ENCODE results near the gene SARDH. TPM values are rescaled to one million over a fixed set of nuclear protein-coding genes. Genes with fewer than 3 reads are reported as not detected.

The SARDH gene
- total RNA-seq, 4 donors from 2014 or later, result 0.10 to 0.29 TPM; not detected in 2

- intact Hi-C loops (cut with DNase I; ENCODE audit: low total_unique reads), result no loop called here
- 92% methylated on average over 12 to 14 of the region's 14 CpGs for WGBS, 2 donors
- H3K4me3 ChIP-seq (ENCODE audit: low read depth, poor library complexity, severe bottlenecking), result no peak overlapping the region
- DNase-seq (ENCODE audit: low spot score in 2 of 2), result no peak
- no peak for TF ChIP-seq CTCF (IDR thresholded peaks at IDR 0.05)
- no peak for TF ChIP-seq POLR2A (IDR thresholded peaks at IDR 0.05)
Observed at GRCh38 chr9:133674091-133674490, 64.1 kb downstream of the SARDH start.

GRCh38 chr9:133673258-133673655 lies 64.9 kb downstream of the SARDH start:
- DNase-seq (ENCODE audit: low spot score in 2 of 2), result no peak
- no peak overlapping the region for H3K4me3 ChIP-seq (ENCODE audit: low read depth, poor library complexity, severe bottlenecking)
- 75 to 79% methylated on average over 9 of the region's 9 CpGs for WGBS, 2 donors
- intact Hi-C loops (cut with DNase I; ENCODE audit: low total_unique reads), result no loop called here
- TF ChIP-seq CTCF (IDR thresholded peaks at IDR 0.05) (no peak), POLR2A (IDR thresholded peaks at IDR 0.05) (no peak)

- no peak for DNase-seq (ENCODE audit: low spot score in 2 of 2)
- intact Hi-C loops (cut with DNase I; ENCODE audit: low total_unique reads), result no loop called here
- 90 to 92% methylated on average over 27 to 31 of the region's 31 CpGs for WGBS, 2 donors
- TF ChIP-seq POLR2A (IDR thresholded peaks at IDR 0.05) (no peak), CTCF (IDR thresholded peaks at IDR 0.05) (no peak)
- H3K4me3 ChIP-seq (ENCODE audit: low read depth, poor library complexity, severe bottlenecking), result no peak overlapping the region
Observed at GRCh38 chr9:133672503-133673257, 65.5 kb downstream of the SARDH start.

GRCh38 chr9:133671371-133671770 lies 66.8 kb downstream of the SARDH start:
- intact Hi-C loops (cut with DNase I; ENCODE audit: low total_unique reads), result no loop called here
- TF ChIP-seq CTCF (IDR thresholded peaks at IDR 0.05) (no peak), POLR2A (IDR thresholded peaks at IDR 0.05) (no peak)
- no peak overlapping the region for H3K4me3 ChIP-seq (ENCODE audit: low read depth, poor library complexity, severe bottlenecking)
- no peak for DNase-seq (ENCODE audit: low spot score in 2 of 2)
- 88 to 89% methylated on average over 17 to 19 of the region's 21 CpGs for WGBS, 2 donors

- 89 to 100% methylated on average over 1 to 13 of the region's 17 CpGs for WGBS, 2 donors
- no peak overlapping the region for H3K4me3 ChIP-seq (ENCODE audit: low read depth, poor library complexity, severe bottlenecking)
- DNase-seq (ENCODE audit: low spot score in 2 of 2), result no peak
- intact Hi-C loops (cut with DNase I; ENCODE audit: low total_unique reads), result no loop called here
- TF ChIP-seq POLR2A (IDR thresholded peaks at IDR 0.05) (no peak), CTCF (IDR thresholded peaks at IDR 0.05) (no peak)
Observed at GRCh38 chr9:133670466-133670865, 67.7 kb downstream of the SARDH start.
